ENCODE data around the gene SHB. TPM values are rescaled to one million over a fixed set of nuclear protein-coding genes. Genes with fewer than 3 reads are reported as not detected.
"Not testable (repeated sequence)": the region's sequence is repeated elsewhere in the genome, so short reads cannot be mapped to it uniquely, and the experiment has no call there.

SHB gene
- polyA plus RNA-seq, 1 donor = 9.1 TPM

DNA sequence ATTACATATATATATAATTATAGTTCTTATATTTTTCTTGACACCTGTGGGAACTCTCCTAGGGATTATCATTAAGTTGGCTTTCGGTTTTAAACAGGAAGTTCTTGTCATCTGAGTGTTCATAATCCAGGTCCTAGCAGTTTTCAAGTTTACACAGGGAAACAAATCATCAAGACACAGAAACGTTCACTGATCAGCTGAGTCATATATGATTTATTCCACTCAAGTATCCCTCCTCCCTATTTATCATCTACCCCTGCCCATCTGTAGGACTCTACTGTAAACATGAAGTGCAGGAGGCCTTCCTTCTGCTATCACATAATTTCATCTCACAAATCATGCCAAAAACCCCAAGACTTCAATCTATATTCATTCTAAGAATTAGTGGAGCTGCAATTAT is 171.4 kb downstream of the SHB start:
- no peak for DNase-seq

DNA sequence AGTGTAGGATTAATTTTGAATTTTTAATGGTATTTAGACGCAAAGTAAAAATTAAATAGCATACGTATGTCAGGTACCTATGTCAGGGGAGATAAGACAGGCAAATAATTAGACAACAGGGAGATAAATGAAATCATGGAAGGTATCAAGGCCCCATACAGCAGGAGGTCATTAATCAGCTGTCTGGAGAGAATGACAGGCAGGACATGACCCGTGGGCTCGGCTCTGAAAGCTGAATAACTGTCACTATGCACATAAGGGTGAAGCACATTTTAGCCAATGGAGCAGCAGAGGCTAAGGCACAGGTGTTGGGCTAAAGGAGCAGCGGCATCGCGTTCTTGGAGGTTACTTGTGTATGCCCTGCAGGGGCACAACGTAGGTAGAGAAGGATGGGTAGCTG is 177.0 kb downstream of the SHB start:
- no peak for DNase-seq

DNA sequence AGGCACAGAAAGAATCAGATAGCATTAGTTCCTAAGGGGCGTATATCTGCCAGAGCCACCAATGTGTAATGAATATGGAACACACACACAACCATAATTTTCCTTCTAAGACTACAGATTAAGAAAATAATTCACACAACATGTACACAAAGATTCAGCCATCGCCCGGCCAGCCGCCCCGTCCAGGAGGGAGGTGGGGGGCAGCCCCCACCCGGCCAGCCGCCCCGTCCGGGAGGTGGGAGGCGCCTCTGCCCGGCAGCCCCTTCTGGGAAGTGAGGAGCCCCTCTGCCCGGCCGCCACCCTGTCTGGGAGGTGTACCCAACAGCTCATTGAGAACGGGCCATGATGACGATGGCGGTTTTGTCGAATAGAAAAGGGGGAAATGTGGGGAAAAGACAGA is 178.0 kb downstream of the SHB start:
- not testable (repeated sequence) for DNase-seq

DNA sequence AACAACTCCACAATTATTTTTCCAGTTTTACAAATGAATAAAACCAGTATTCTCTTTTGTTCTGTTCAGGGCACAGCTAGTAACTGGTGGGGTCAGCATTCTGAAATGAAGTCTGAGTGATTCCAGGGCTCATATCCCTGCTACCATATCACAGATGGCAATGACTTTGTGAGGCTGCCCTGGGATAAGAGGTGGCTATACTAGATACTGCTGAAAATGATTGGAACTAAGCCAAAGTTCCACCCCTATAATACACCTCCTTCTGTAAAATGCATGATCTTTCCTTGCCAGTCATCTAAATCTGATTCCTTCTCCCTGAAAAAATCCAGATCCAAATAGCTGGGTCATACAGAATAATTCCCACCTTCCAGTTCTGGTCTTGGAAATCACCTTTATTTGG is 179.5 kb downstream of the SHB start:
- DNase-seq = no peak

DNA sequence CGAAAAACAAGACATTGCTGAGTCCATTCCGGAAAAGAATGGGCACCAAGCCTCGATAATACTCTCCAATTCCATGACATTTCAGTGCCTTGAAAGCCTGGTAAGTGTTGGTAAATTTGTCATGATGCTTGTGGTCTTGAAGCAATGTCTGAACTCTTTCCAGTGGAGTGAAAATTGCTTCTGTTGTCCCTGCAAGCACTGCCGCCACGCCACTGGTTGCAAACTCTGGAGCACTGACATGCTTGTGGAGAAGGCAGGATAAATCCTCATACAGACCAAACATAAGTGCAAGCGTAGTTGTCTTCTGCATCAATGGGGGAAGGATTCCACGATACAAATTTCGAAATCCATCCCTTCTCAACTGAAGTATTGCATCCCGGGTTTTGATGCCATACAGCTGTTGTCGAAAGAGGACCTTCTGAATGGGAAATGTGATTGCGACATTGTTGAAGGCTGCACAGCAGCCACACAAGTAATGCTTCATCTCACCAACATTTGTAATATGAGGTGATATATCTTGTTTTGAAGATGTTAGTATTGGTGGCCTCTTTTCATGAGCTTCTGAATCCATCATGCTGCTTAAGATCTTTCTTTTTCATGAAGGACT is 180.9 kb downstream of the SHB start:
- not testable (repeated sequence) for DNase-seq

DNA sequence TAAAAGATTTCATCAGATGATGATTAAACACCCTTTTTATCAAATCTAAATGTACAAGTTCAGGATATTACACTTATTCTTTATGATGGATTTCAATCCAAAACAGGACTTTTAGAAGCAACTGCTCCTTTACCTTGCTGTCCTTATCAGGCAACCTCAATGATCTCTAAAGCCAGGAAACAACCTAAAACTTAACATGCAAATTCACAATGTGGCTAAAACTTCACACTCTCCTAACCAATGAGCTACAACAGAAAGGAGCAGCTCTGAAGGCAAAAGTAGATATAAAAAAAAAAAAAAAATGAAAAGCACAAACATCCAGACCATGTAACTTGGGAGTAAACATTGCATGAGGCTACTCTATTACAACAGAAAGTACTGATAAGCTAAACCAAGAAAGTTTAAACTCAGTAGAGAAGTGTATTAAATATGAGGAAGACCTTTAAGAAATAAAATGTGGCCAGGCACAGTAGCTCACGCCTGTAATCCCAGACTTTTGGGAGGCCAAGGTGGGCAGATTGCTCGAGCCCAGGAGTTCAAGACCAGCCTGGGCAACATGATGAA is 188.0 kb downstream of the SHB start:
- no peak for DNase-seq

DNA sequence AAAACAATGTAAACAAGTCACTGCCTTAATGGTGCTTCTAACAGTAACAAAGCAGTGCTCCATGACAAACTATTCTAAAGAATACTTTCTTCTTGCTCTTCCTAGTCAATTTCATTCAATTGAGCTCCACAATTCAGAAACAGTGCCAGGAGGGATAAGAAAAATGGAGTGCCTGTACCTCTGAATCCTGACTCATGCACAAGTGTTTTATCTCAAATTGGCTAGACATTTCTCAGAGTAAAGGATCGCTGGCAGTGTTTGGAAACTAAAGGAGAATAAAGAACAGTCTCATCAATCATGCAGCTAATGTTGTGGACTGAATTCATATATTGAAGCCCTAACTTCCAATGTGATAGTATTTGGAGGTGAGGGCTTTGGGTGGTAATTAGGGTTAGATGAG is 192.7 kb downstream of the SHB start:
- no peak for DNase-seq

DNA sequence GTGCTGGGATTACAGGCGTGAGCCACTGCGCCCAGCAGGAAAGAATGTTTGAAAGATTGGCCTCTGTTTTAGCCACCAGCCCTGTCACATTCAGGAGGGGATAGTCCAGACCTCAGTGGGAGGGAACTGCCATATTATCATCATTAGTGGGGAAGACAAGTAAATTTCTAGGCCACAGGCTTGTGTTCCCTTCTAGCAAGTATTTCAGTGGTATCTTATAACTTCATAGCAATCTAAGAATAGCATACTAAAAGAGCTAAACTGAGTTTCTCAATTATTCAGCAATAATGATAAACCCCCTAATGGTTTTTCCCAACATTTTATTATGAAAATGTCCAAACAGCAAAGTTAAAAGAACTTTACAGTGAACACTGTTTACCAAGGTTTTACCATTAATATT is 195.1 kb downstream of the SHB start:
- DNase-seq = no peak

DNA sequence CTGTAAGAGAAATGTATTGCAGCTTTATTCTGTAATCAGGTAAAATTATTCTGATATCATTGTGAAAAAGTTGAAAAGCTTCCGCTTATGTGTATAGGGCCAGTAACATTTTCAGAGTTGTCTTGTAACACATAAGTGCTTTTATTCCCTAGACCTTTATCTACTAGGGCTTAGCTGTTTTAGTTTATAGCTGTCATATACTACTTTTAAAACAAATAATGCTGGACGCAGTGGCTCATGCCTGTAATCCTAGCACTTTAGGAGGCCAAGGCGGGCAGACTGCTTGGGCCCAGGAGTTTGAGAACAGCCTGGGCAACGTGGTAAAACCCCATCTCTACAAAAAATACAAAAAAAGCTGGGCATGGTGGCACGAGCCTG is 198.2 kb downstream of the SHB start:
- DNase-seq = no peak

DNA sequence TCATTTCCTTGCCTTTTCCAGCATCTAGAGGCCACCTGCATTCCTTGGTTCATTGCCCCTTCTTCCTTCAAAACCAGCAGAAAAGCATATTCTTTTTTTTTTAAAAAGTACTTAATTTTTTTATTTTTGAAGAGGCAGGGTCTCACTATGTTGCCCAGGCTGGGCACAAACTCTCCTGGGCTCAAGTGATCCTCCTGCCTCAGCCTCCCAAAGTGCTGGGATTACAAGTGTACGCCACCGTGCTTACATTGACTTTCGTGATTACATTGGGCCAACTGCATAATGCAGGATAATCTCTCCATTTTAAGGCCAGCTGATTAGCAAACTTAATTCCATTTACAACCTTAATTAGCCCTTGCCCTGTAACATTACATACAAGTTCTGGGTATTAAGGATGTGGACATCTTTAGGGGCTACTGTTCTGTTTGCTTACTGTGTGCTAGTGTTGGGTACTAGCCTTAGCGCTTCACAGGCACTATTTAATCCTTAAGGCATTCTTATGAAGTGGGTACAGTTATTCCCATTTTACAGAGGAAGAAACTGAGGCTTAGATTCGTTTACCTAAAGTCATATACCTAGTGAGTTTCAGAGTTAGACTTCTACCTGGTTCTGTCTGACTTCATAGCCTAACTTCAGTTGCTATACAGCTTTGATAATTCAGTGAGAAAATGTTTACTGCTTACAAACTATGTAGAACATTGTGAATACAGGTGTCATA is 198.8 kb downstream of the SHB start:
- DNase-seq = no peak

Other genes with a start within 250 kb of the SHB start
- gene SLC25A51, start 165.1 kb downstream of the SHB start, polyA plus RNA-seq (ENCODE audit: insufficient read length) = 13.0 TPM